AG09309 (cell line): ENCODE data around the gene HEXIM2.

ENCODE experiments used
- DNase-seq: peaks from one replicate; pipeline ENCODE4 v3.0.0-alpha.2; 2010; ENCODE audit warnings: low read depth
- H3K4me3 ChIP-seq: 2 replicates; pipeline ENCODE4 v1.5.1; 2011; ENCODE audit warnings: mild to moderate bottlenecking, low read depth, low read length, moderate library complexity; ENCODE audit not compliant: control insufficient read depth
- CTCF ChIP-seq: IDR thresholded peaks from 2 replicates; pipeline ENCODE4 v1.5.1; 2011; ENCODE audit warnings: mild to moderate bottlenecking, low read depth, low read length, inconsistent platforms; ENCODE audit not compliant: insufficient read depth, control insufficient read depth; ENCODE audit errors: missing control alignments

Gene HEXIM2

GRCh38 chr17:45127548-45128300 lies 34.0 kb upstream of the HEXIM2 start:
- no peak for DNase-seq
- TF ChIP-seq CTCF, result no peak
- H3K4me3 ChIP-seq, result no peak overlapping the region

GRCh38 chr17:45128331-45128730 lies 33.3 kb upstream of the HEXIM2 start:
- TF ChIP-seq CTCF, result no peak
- no peak overlapping the region for H3K4me3 ChIP-seq
- DNase-seq, result no peak

- H3K4me3 ChIP-seq, result no peak overlapping the region
- no peak for TF ChIP-seq CTCF
- no peak for DNase-seq
Observed at GRCh38 chr17:45128989-45129388, 32.7 kb upstream of the HEXIM2 start.

- no peak for TF ChIP-seq CTCF
- no peak for DNase-seq
Observed at GRCh38 chr17:45129426-45129939, 32.2 kb upstream of the HEXIM2 start.

GRCh38 chr17:45129940-45130680 lies 31.6 kb upstream of the HEXIM2 start:
- H3K4me3 ChIP-seq, result no peak overlapping the region
- DNase-seq, result no peak
- no peak for TF ChIP-seq CTCF

More at GRCh38 chr17:45129426-45129939, 32.2 kb upstream of the HEXIM2 start:
- no peak overlapping the region for H3K4me3 ChIP-seq

GRCh38 chr17:45130681-45131615 lies 30.7 kb upstream of the HEXIM2 start:
- DNase-seq, result no peak
- TF ChIP-seq CTCF, result no peak
- H3K4me3 ChIP-seq, result peak overlapping the region; percentile 60
